H9 (cell line): ENCODE measurements around the gene BCAS1. TPM values are rescaled to one million over a fixed set of nuclear protein-coding genes. Genes with fewer than 3 reads are reported as not detected.

Experiments
- DNase-seq: peaks from one replicate; pipeline ENCODE4 v3.0.0-alpha.2; 2017
- H2AFZ ChIP-seq: one replicate; pipeline ENCODE4 v1.6.1; 2013; ENCODE audit warnings: mild to moderate bottlenecking, low read length, control low read depth, moderate library complexity
- H2AK5ac ChIP-seq: 2 replicates; pipeline ENCODE4 v1.6.1; 2013; ENCODE audit warnings: low read length, control low read depth, mixed read lengths; ENCODE audit not compliant: insufficient read length
- H2BK120ac ChIP-seq: one replicate; pipeline ENCODE4 v1.6.1; 2013; ENCODE audit warnings: low read depth, mild to moderate bottlenecking, low read length, control low read depth, inconsistent platforms; ENCODE audit not compliant: poor library complexity, severe bottlenecking
- H2BK12ac ChIP-seq: 2 replicates; pipeline ENCODE4 v1.6.1; 2013; ENCODE audit warnings: low read length, control low read depth, mixed read lengths, low read depth; ENCODE audit not compliant: insufficient read length
- H2BK15ac ChIP-seq: 2 replicates; pipeline ENCODE4 v1.6.1; 2013; ENCODE audit warnings: low read depth, low read length, control low read depth
- H2BK20ac ChIP-seq: one replicate; pipeline ENCODE4 v1.6.1; 2013; ENCODE audit warnings: low read depth, mild to moderate bottlenecking, low read length, control low read depth, inconsistent platforms; ENCODE audit not compliant: poor library complexity, severe bottlenecking
- H2BK5ac ChIP-seq: 2 replicates; pipeline ENCODE4 v1.6.1; 2013; ENCODE audit warnings: low read length, control low read depth, mixed read lengths; ENCODE audit not compliant: insufficient read length
- H3K14ac ChIP-seq: 2 replicates; pipeline ENCODE4 v1.6.1; 2013; ENCODE audit warnings: low read length, control low read depth; ENCODE audit not compliant: insufficient read depth
- H3K18ac ChIP-seq: 2 replicates; pipeline ENCODE4 v1.6.1; 2013; ENCODE audit warnings: low read depth, mild to moderate bottlenecking, mixed read lengths, low read length, control low read depth; ENCODE audit not compliant: insufficient read length
- H3K23ac ChIP-seq: 2 replicates; pipeline ENCODE4 v1.6.1; 2013; ENCODE audit warnings: low read length, control low read depth, mixed read lengths, low read depth; ENCODE audit not compliant: insufficient read length
- H3K23me2 ChIP-seq: 2 replicates; pipeline ENCODE4 v1.6.1; 2013; ENCODE audit warnings: low read depth, mild to moderate bottlenecking, mixed read lengths, low read length, control low read depth; ENCODE audit not compliant: insufficient read length, poor library complexity, severe bottlenecking
- H3K27ac ChIP-seq: 2 replicates; pipeline ENCODE4 v1.5.1; 2013; ENCODE audit warnings: low read length, control low read depth, mixed read lengths, low read depth; ENCODE audit not compliant: insufficient read length
- H3K27me3 ChIP-seq: 2 replicates; pipeline ENCODE4 v1.6.1; 2013; ENCODE audit warnings: low read length, control low read depth, inconsistent platforms; ENCODE audit not compliant: insufficient read depth
- H3K4ac ChIP-seq: 2 replicates; pipeline ENCODE4 v1.6.1; 2013; ENCODE audit warnings: low read depth, mild to moderate bottlenecking, control low read depth, inconsistent platforms, low read length, moderate library complexity
- H3K4me1 ChIP-seq: 2 replicates; pipeline ENCODE4 v1.6.1; 2013; ENCODE audit warnings: low read length, control low read depth, inconsistent platforms; ENCODE audit not compliant: insufficient read depth
- H3K4me2 ChIP-seq: 2 replicates; pipeline ENCODE4 v1.6.1; 2013; ENCODE audit warnings: low read length, control low read depth, mixed read lengths; ENCODE audit not compliant: insufficient read length, insufficient read depth
- H3K56ac ChIP-seq: 2 replicates; pipeline ENCODE4 v1.6.1; 2013; ENCODE audit warnings: low read depth, mild to moderate bottlenecking, mixed read lengths, low read length, control low read depth; ENCODE audit not compliant: insufficient read length
- H3K79me1 ChIP-seq: 2 replicates; pipeline ENCODE4 v1.6.1; 2013; ENCODE audit warnings: low read depth, mild to moderate bottlenecking, moderate library complexity, low read length, control low read depth, inconsistent platforms; ENCODE audit not compliant: insufficient read depth, poor library complexity, severe bottlenecking
- H3K79me2 ChIP-seq: 2 replicates; pipeline ENCODE4 v1.6.1; 2013; ENCODE audit warnings: low read length, control low read depth, inconsistent platforms; ENCODE audit not compliant: insufficient read depth
- H3K9ac ChIP-seq: 2 replicates; pipeline ENCODE4 v1.6.1; 2013; ENCODE audit warnings: low read length, control low read depth, mixed read lengths; ENCODE audit not compliant: insufficient read length; ENCODE audit errors: extremely low read depth
- H3K9me3 ChIP-seq: one replicate; pipeline ENCODE4 v1.6.1; 2013; ENCODE audit warnings: low read depth, low read length, inconsistent platforms; ENCODE audit not compliant: control insufficient read depth
- H3T11ph ChIP-seq: one replicate; pipeline ENCODE4 v1.6.1; 2013; ENCODE audit warnings: mild to moderate bottlenecking, low read length, control low read depth, inconsistent platforms
- H4K20me1 ChIP-seq: one replicate; pipeline ENCODE4 v1.6.1; 2013; ENCODE audit not compliant: control insufficient read depth, insufficient read length, insufficient read depth
- H4K5ac ChIP-seq: 2 replicates; pipeline ENCODE4 v1.6.1; 2013; ENCODE audit warnings: low read depth, mild to moderate bottlenecking, mixed read lengths, low read length, control low read depth; ENCODE audit not compliant: insufficient read length
- H4K8ac ChIP-seq: replicated peaks from 2 replicates; pipeline ENCODE4 v1.6.1; 2013; ENCODE audit warnings: low read length, control low read depth, mixed read lengths, low read depth; ENCODE audit not compliant: insufficient read length
- H4K91ac ChIP-seq: 2 replicates; pipeline ENCODE4 v1.6.1; 2013; ENCODE audit warnings: low read depth, mild to moderate bottlenecking, moderate library complexity, mixed read lengths, low read length, control low read depth; ENCODE audit not compliant: insufficient read length
- H3K27ac Mint-ChIP-seq, 3 experiments: 2 replicates in 2 of 3; 3 replicates in 1 of 3; pipeline ENCODE4 v1.8.0; 2020 to 2021; ENCODE audit warnings: mixed read lengths in 3 of 3, mild to moderate bottlenecking in 1 of 3, moderate library complexity in 1 of 3
- H3K27me3 Mint-ChIP-seq: 2 replicates; pipeline ENCODE4 v1.8.0; 2021; ENCODE audit warnings: low read depth, mild to moderate bottlenecking, moderate library complexity, mixed read lengths
- H3K36me3 Mint-ChIP-seq, 3 experiments: 2 replicates in 2 of 3; 3 replicates in 1 of 3; pipeline ENCODE4 v1.8.0; 2020 to 2021; ENCODE audit warnings: low read depth in 3 of 3, mixed read lengths in 3 of 3; ENCODE audit not compliant: insufficient read depth in 1 of 3
- H3K4me1 Mint-ChIP-seq, 2 experiments: 2 replicates each; pipeline ENCODE4 v1.8.0; 2020; ENCODE audit warnings: mixed read lengths in 2 of 2
- H3K4me3 Mint-ChIP-seq, 2 experiments: 2 replicates in 1 of 2; 3 replicates in 1 of 2; pipeline ENCODE4 v1.8.0; 2020 to 2021; ENCODE audit warnings: mild to moderate bottlenecking in 2 of 2, mixed read lengths in 2 of 2, moderate library complexity in 1 of 2
- H3K9me3 Mint-ChIP-seq, 2 experiments: 2 replicates in 1 of 2; 3 replicates in 1 of 2; pipeline ENCODE4 v1.8.0; 2020; ENCODE audit warnings: mild to moderate bottlenecking in 2 of 2, mixed read lengths in 2 of 2, moderate library complexity in 1 of 2
- WGBS: extraction: QIAGEN DNeasy Blood & Tissue Kit; methylation state at CpG from one replicate; pipeline ENCODE4 v1.1.7; 2013; ENCODE audit warnings: missing lambda C conversion rate, low lambda C conversion rate, mixed read lengths; ENCODE audit not compliant: insufficient read length; ENCODE audit errors: extremely low coverage; 5-methylcytosine and 5-hydroxymethylcytosine counted together
- total RNA-seq: library from RNA; stranded (reverse); gene quantifications from 2 replicates; pipeline ENCODE4 v1.2.1, GENCODE V29; 2021
- TF ChIP-seq, protein P1 (sequence below): fragments of 200-600 bp; sonication (generic); conservative IDR thresholded peaks from 3 replicates; pipeline ENCODE4 v1.8.0; 2021; ENCODE audit warnings: antibody characterized with exemption, mild to moderate bottlenecking

The BCAS1 gene
- total RNA-seq, 1 experiment from 2014 or later: 0.15 TPM

GRCh38 chr20:53905019-53905819 lies 165.2 kb downstream of the BCAS1 start:
- H2AFZ ChIP-seq: no peak overlapping the region
- no peaks in the 10 kb centered on the region for H3K79me1 ChIP-seq
- H3T11ph ChIP-seq: no peak overlapping the region
- H3K18ac ChIP-seq: no peak overlapping the region
- no peak overlapping the region for H2BK20ac ChIP-seq
- no peak overlapping the region for H3K4me3 Mint-ChIP-seq
- peaks cover 5% of the 10 kb centered on the region; the same call in 1 of the 2 replicates for H3K4me1 ChIP-seq
- H3K9me3 ChIP-seq: no peaks in the 10 kb centered on the region
- H3K79me2 ChIP-seq: no peaks in the 10 kb centered on the region
- H4K20me1 ChIP-seq: no peaks in the 10 kb centered on the region
- H3K9ac ChIP-seq: no peak overlapping the region
- H3K9me3 Mint-ChIP-seq: no peaks in the 10 kb centered on the region; a peak in 1 of 5 replicates
- whole genome bisulfite sequencing: no CpG with 5 or more reads among the region's 13 CpGs
- no peak overlapping the region for H2BK5ac ChIP-seq
- H3K27me3 Mint-ChIP-seq: no peaks in the 10 kb centered on the region
- H4K8ac ChIP-seq: no peak overlapping the region
- no peak overlapping the region for H2BK12ac ChIP-seq
- H3K4ac ChIP-seq: no peak overlapping the region
- peaks cover 22 to 27% of the 10 kb centered on the region in 2 experiments for H3K4me1 Mint-ChIP-seq
- no peak for DNase-seq
- TF ChIP-seq, protein P1, sequence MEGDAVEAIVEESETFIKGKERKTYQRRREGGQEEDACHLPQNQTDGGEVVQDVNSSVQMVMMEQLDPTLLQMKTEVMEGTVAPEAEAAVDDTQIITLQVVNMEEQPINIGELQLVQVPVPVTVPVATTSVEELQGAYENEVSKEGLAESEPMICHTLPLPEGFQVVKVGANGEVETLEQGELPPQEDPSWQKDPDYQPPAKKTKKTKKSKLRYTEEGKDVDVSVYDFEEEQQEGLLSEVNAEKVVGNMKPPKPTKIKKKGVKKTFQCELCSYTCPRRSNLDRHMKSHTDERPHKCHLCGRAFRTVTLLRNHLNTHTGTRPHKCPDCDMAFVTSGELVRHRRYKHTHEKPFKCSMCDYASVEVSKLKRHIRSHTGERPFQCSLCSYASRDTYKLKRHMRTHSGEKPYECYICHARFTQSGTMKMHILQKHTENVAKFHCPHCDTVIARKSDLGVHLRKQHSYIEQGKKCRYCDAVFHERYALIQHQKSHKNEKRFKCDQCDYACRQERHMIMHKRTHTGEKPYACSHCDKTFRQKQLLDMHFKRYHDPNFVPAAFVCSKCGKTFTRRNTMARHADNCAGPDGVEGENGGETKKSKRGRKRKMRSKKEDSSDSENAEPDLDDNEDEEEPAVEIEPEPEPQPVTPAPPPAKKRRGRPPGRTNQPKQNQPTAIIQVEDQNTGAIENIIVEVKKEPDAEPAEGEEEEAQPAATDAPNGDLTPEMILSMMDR: no peak
- H3K27ac ChIP-seq: no peak overlapping the region
- no peak overlapping the region for H4K91ac ChIP-seq
- H3K23me2 ChIP-seq: no peaks in the 10 kb centered on the region
- no peak overlapping the region for H4K5ac ChIP-seq
- no peak overlapping the region for H2AK5ac ChIP-seq
- no peak overlapping the region for H3K27ac Mint-ChIP-seq
- no peaks in the 10 kb centered on the region for H3K27me3 ChIP-seq
- no peak overlapping the region for H3K14ac ChIP-seq
- peaks cover 0 to under 1% (median 0%) of the 10 kb centered on the region in 3 experiments; a peak in 2 of 7 replicates for H3K36me3 Mint-ChIP-seq
- H3K23ac ChIP-seq: no peak overlapping the region
- H3K4me2 ChIP-seq: no peak overlapping the region
- H2BK15ac ChIP-seq: no peak overlapping the region
- H2BK120ac ChIP-seq: no peak overlapping the region
- H3K56ac ChIP-seq: no peak overlapping the region
